ENCODE measurements around the gene ZNF330. TPM values are rescaled to one million over a fixed set of nuclear protein-coding genes. Genes with fewer than 3 reads are reported as not detected.
"Not testable (repeated sequence)": the region's sequence is repeated elsewhere in the genome, so short reads cannot be mapped to it uniquely, and the experiment has no call there.

ZNF330 gene
- total RNA-seq, 1 donor from 2014 or later, result 31.4 TPM

DNA sequence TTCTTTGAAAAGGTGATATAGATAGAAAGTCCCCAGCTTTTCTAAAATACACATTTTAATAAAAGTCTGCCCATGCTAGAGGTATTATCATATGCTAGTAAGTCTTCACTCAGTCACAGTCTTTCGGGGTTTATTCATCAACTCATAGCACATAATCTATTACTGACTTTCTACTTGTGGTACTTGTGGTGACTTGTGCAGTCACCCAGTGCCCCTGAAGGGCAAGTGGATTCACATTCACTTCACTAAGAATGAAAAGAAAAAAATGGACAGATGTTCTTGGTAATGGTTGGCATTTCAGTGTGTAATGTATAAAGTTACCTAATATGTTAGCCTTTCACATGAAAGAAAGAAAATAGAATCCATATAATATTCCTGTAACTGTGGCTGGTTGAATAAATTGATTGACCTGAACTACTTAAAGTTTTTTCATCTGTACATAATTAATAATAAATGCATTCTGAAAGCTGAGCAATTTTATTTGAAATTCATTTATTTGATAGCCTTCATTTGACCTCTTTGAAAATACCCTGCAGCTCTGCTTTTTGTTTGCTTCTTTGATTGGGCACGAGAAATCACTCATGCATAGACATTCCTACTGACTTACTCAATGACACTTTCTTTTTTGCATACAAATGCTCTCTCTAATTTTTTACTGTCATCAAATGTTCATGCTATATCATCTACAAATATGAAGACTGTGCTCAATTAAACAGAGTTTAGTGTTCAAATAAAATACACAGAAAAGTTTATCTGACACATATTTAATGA lies 39.5 kb upstream of the ZNF330 start:
- Mint-ChIP-seq H3K9me3 (ENCODE audit: low read depth) (peaks cover 10% of the 10 kb centered on the region), H3K4me1 (ENCODE audit: low read depth) (peaks cover 7% of the 10 kb centered on the region), H3K27me3 (no peaks in the 10 kb centered on the region)

DNA sequence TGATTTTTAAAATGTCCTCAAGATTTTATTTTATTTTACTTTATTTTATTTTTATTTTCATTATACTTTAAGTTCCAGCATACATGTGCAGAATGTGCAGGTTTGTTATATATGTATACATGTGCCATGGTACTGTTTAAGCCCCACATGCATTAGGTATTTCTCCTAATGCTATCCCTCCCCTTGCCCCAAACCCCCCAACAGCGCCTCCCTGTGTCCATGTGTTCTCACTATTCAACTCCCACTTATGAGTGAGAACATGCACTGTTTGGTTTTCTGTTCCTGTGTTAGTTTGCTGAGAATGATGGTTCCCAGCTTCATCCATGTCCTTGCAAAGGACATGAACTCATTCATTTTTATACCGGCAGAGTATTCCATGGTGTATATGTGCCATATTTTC lies 37.2 kb upstream of the ZNF330 start:
- not testable (repeated sequence) for DNase-seq (ENCODE audit: low spot score, unreplicated experiment); H3K4me3 Mint-ChIP-seq (ENCODE audit: low read depth)
- H3K9me3 Mint-ChIP-seq (ENCODE audit: low read depth), result peaks cover 15% of the 10 kb centered on the region

More for the DNA sequence above, 39.5 kb upstream of the ZNF330 start:
- H3K36me3 Mint-ChIP-seq (ENCODE audit: insufficient read depth), result no peaks in the 10 kb centered on the region
- TF ChIP-seq, protein P1, sequence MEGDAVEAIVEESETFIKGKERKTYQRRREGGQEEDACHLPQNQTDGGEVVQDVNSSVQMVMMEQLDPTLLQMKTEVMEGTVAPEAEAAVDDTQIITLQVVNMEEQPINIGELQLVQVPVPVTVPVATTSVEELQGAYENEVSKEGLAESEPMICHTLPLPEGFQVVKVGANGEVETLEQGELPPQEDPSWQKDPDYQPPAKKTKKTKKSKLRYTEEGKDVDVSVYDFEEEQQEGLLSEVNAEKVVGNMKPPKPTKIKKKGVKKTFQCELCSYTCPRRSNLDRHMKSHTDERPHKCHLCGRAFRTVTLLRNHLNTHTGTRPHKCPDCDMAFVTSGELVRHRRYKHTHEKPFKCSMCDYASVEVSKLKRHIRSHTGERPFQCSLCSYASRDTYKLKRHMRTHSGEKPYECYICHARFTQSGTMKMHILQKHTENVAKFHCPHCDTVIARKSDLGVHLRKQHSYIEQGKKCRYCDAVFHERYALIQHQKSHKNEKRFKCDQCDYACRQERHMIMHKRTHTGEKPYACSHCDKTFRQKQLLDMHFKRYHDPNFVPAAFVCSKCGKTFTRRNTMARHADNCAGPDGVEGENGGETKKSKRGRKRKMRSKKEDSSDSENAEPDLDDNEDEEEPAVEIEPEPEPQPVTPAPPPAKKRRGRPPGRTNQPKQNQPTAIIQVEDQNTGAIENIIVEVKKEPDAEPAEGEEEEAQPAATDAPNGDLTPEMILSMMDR (IDR thresholded peaks at IDR 0.05; ENCODE audit: unreplicated experiment), result no peak
- no peak overlapping the region for H3K27ac Mint-ChIP-seq
- no peak for DNase-seq (ENCODE audit: low spot score, unreplicated experiment)
- H3K4me3 Mint-ChIP-seq (ENCODE audit: low read depth), result no peak overlapping the region

DNA sequence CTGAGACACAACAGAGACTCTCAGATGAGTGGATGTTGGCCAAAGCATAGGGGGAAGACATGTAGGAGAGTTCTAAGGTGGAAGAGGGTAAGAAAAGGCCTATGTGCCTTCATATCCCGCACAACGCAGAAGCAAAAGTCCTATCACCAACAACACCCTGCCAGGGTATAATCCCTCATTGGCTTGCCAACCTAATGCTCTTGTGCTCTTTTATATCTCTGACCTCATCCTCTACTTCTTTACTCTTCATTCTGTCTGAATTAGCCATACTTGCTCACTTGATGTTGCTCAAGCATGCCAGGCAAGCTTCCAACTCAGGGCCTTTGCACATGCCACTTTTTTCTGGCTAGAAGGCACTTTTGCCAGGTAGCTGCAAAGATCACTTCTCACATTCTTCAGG lies 28.1 kb upstream of the ZNF330 start:
- TF ChIP-seq, protein P1 (IDR thresholded peaks at IDR 0.05; ENCODE audit: unreplicated experiment), result no peak
- Mint-ChIP-seq H3K27me3 (no peaks in the 10 kb centered on the region), H3K4me1 (ENCODE audit: low read depth) (peaks cover 4% of the 10 kb centered on the region), H3K27ac (no peak overlapping the region), H3K9me3 (ENCODE audit: low read depth) (no peaks in the 10 kb centered on the region), H3K4me3 (ENCODE audit: low read depth) (no peak overlapping the region), H3K36me3 (ENCODE audit: insufficient read depth) (no peaks in the 10 kb centered on the region)
- no peak for DNase-seq (ENCODE audit: low spot score, unreplicated experiment)

More for the DNA sequence above, 37.2 kb upstream of the ZNF330 start:
- H3K27me3 Mint-ChIP-seq; H3K4me1 Mint-ChIP-seq (ENCODE audit: low read depth); H3K36me3 Mint-ChIP-seq (ENCODE audit: insufficient read depth); H3K27ac Mint-ChIP-seq: not testable (repeated sequence)

DNA sequence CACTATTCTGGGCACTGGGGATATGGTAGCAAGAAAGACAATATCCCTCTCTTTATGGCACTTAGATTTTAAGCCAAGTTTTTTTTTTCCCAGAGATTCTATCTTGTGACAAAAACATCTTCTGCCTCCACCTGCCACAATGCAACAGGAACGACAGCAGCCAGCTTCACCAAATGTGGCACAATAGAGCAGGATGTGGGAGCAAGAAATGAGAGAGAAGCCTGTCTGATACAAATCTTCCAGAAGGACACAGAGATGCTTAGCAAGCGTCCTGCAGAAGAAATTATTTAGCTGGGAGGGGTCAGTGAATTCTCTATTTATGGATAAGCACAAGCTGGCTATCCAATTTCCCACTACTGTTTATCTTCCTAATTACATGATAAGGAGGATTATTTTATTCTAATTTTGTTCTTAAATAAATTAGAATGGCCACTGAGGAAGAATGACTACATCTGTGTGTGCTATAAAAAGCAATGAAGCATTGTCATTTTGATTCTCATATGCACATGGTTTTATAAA lies 27.1 kb upstream of the ZNF330 start:
- Mint-ChIP-seq H3K27ac (no peak overlapping the region), H3K27me3 (no peaks in the 10 kb centered on the region), H3K4me1 (ENCODE audit: low read depth) (peaks cover 4% of the 10 kb centered on the region), H3K4me3 (ENCODE audit: low read depth) (no peak overlapping the region), H3K36me3 (ENCODE audit: insufficient read depth) (no peaks in the 10 kb centered on the region), H3K9me3 (ENCODE audit: low read depth) (no peaks in the 10 kb centered on the region)
- TF ChIP-seq, protein P1 (IDR thresholded peaks at IDR 0.05; ENCODE audit: unreplicated experiment), result no peak
- no peak for DNase-seq (ENCODE audit: low spot score, unreplicated experiment)

DNA sequence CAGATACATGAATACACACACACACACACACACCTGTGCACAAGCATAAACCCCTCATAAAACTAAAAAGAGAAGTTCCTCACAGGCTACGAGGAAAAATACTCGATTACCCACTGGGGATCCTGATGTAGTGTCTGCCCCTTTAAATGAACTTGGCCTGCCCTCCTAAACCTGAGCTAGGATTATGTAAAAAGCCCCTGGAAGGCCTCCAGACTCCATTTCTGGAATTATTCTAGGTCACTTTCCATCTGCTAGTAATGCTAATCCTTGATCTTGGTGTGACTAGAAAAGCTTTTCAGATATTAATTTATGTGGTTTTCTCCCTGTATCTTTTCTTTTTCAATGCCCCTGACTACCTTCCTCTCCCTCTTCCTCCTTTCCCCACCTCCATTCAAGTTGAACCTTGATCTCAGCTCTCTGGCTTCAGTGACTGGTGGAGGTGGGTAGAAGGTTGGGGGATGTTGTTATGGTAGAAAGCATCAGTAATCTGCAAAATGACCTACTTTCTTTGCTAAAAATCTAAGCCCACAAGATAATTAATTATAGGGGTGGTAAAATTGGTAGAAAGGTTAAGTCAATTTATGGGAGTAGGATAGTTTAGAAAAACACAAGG lies 25.5 kb upstream of the ZNF330 start:
- TF ChIP-seq, protein P1 (IDR thresholded peaks at IDR 0.05; ENCODE audit: unreplicated experiment), result no peak
- H3K9me3 Mint-ChIP-seq (ENCODE audit: low read depth), result no peaks in the 10 kb centered on the region
- H3K4me1 Mint-ChIP-seq (ENCODE audit: low read depth), result no peaks in the 10 kb centered on the region
- DNase-seq (ENCODE audit: low spot score, unreplicated experiment), result no peak
- H3K4me3 Mint-ChIP-seq (ENCODE audit: low read depth), result no peak overlapping the region
- H3K36me3 Mint-ChIP-seq (ENCODE audit: insufficient read depth), result no peaks in the 10 kb centered on the region
- H3K27ac Mint-ChIP-seq, result no peak overlapping the region
- no peaks in the 10 kb centered on the region for H3K27me3 Mint-ChIP-seq
